ENCODE measurements around the gene KIAA1328.
"Not testable (repeated sequence)": the region's sequence is repeated elsewhere in the genome, so short reads cannot be mapped to it uniquely, and the experiment has no call there.

KIAA1328 gene

DNA sequence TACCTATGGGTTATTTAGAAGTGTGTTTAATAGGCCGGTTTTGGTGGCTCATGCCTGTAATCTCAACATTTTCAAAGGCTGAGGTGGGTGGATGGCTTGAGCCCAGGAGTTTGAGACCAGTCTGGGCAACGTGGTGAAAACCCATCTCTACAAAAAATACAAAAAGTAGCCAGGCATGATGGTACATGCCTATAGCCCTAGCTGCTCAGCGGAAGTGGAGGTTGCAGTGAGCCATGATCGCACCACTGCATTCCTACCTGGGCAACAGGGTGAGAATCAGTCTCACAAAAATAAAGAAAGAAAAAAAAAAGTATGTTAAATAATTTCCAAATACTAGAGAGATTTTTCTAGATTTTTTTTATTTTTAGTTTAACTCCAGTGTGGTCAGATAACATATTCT, 316.0 kb downstream of the KIAA1328 start:
- DNase-seq (ENCODE audit: low read depth in 2 of 2): no peak

DNA sequence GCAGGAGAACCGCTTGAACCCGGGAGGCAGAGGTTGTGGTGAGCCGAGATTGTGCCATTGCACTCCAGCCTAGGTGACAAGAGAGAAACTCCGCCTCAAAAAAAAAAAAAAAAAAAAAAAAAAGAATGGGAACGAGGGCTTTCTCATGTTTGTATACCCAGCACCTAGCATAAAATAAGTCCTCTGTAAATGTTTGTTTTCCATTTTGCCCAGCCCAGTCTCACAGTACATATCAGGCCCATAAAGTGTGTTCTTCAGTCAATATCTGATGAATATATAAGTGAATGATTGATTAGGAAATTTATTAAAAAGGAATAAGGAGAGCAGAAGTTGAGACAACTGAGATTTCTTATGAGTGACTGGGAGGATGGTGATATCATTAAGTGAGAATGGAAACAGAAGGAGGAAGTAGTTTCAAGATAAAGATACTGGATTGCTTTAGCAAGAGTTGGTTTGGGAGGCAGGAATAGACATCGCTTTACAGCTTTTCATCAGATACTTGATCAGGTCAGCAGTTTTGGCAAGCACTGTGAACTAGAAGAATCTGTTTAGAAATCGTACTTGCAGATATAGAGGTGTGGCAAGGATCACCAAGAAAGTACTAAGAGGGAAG, 327.5 kb downstream of the KIAA1328 start:
- no peak for DNase-seq (ENCODE audit: low read depth in 2 of 2)

DNA sequence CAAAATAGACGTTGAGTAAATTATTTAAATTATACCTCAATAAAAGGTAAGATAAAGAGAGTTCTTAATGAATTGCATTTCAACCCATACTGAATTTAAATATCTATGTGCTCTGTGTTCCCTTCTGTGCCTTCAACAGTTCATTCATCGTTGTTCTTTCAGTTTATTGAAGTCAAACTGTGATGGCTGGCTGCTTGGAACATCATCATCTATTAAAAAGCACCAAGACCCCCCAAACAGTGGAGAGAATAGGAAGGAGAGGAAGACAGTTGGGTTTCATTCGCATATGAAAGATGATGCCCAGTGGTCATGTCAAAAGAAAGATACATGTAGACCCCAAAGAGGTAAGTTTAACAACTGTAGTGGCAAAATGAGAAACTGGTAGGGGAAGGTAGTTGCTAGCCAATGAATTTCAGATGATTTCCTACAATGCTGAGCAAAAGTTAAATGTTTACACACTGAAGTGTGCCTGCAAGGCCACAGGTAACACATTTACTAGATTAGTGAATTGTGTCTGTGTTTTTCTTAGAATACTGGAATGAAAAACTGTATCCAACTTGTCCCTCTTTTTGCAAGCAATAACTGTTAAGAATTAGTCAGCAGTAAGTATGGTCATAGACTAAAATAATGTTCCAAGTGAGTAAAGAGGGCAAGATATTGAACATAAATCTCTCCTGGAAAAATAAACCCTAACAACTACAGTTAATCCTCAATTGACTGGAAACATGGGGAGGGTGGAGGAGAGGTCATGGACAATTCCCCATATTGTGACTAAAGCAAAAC, 331.3 kb downstream of the KIAA1328 start:
- DNase-seq (ENCODE audit: low read depth in 2 of 2): no peak

DNA sequence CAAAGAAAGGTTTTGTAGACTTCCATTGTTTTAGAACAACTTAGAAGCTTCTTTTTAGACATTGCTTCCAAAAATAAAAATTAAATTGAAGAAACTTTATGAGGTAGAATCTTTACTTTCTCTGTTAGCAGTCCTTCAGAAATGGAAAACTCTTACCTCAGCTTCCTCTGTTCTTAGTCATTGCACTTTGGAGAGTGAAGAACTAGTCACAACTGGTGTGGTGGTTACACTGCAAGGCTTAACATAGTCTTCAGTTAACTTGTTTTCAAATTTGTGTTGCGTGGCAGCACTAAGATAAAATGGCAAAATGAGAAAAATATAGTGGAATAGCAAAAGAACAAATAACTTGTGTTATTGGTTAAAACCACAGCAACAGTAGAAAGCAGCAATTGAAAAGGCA, 332.6 kb downstream of the KIAA1328 start:
- no peak for DNase-seq (ENCODE audit: low read depth in 2 of 2)

DNA sequence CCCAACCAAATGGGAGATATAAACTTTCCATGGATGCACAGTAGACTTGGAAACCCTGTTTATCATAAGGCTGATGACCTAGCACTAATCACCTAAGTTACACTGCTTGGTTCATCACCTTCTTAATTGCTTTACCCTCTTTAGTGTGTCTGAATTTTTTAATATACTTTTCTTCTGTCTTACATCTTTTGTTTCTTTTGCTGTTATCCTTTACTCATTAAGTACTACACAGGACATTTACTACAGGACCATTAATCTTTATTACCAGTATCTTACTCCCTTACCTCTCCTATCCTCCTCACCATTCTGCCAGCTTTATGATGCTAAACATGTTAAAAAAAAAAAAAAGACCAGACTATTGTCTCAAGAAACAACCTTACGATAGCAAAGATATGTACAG, 333.6 kb downstream of the KIAA1328 start:
- no peak for DNase-seq (ENCODE audit: low read depth in 2 of 2)

DNA sequence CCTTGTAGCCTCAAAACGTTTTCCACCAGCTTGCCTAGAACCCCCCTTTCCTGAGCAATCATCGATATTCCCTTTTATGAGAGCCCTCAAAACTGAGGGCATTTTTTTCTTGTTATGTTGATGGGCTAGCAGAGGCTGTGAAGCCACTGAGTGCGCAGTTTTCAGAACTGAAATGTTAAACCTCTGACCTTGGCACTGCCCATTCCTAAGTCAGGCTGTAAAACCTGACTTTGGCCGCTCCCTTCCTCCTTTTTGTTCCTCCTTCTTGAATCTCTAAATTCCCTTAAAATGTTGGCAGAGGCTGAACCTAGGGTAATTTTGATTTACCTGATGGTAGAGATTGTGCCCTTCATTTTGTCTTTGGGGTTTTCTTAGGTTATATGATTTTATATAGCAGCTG, 334.2 kb downstream of the KIAA1328 start:
- DNase-seq (ENCODE audit: low read depth in 2 of 2): no peak

DNA sequence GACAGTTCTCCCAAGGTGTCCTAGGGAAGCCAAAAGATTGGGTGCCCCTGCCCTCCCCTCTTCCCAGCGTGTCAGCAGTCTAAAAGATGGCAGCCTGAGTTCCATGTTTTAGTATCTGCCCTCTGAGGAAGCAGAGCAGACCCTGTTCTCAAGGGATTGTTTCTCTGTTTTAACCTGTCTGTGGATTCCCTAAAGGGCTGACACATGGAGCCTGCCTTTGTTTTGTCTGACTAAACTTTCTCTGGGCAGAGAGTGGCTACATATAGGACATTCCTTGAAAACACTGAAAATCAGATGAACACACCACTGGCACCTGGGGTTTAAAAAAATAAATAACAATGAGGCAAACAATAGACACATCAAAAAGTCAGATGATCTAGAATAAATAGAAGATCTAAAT, 337.6 kb downstream of the KIAA1328 start:
- DNase-seq (ENCODE audit: low read depth in 2 of 2): no peak

DNA sequence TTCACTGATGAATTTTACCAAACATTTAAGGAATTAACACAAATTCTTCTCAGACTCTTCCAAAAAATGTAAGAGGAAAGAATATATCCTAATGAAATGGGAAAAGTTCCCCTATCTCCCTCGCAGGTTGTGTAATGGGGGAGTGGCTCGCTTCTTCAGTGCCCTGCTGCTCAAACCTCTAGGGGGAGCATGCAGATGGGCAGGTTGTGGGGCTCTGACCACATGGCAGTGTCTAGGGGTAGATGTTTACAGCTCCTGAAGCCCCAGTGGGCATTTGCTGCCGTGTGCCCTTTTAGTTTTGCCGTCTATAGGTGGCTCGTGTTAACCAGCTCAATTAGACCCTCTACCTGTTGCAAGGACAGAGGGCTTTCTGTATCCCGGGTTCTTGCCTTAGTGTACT, 338.0 kb downstream of the KIAA1328 start:
- not testable (repeated sequence) for DNase-seq (ENCODE audit: low read depth in 2 of 2)

DNA sequence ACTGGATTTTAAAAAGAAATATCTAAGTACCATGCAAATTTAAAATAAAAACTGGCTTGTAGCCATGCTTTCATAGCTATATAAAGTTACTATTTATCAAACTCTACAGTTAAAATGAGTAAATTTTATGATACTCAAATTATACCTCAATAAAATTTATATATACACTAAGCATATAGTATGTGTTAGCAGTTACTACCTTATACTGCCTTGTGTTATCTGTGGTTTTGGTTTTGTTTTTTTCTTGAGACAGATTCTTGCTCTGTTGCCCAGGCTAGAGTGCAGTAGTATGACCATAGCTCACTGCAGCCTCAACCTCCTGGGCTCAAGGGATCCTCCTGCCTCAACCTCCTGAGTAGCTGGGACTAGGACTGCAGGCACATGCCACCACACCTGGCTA, 342.1 kb downstream of the KIAA1328 start:
- DNase-seq (ENCODE audit: low read depth in 2 of 2): no peak

DNA sequence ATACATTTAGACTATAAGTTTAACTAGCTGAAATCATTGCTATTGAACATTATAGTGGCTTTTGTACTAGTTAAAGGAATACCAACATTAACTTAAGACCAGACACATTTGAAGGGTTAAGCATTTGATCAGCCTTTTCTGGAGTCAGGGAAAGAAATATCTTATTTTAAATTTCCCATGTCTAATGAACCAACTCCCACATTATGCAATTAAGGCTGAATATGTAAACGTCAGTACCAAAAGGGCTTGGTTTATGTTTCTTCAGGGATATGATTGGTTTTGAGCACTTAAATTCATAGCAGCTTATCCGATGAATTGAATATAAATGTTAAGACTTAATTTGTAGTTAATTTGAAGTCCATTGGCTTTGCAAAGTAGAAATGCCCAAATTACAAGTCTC, 344.5 kb downstream of the KIAA1328 start:
- DNase-seq (ENCODE audit: low read depth in 2 of 2): no peak

DNA sequence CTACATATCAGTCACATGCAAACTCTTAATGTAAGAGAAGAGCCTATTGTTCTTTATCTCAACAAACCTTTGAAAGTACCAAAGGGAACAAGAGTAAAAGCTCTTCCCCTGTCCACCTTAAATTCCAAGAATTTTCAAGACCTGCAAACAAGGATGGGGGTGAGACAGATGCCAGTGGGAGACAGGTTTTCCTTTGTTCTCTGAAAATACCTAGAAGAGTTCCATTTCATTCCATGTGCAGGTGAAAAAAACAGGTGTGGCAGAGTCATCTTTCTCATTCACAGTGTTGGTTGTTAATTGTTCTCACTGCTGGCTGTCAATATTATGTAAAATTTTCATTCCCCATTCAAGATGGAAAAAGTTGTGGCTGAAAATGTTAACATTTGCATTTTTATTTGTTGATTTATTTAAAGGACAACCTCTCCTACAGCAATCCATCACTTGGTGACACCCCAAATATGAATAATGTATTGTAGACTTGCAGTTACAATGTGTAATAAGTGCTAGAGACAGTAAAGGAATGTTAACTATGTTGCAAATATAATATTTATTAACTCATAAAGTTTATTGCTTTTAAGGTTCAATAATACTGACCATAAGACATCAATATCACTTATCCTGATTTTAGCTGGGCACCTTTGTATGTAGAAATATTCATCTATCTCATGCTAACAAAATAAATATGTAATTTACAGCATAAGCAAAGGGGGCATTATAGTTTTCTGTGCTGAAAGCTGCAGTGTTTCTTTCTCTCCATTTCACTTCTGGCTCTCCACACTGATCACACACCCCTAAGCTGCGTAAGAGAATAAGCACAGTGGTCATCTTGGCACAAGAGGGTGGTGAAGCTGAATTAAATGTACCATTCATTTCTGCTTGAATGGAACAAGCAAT, 347.0 kb downstream of the KIAA1328 start:
- DNase-seq (ENCODE audit: low read depth in 2 of 2): no peak

DNA sequence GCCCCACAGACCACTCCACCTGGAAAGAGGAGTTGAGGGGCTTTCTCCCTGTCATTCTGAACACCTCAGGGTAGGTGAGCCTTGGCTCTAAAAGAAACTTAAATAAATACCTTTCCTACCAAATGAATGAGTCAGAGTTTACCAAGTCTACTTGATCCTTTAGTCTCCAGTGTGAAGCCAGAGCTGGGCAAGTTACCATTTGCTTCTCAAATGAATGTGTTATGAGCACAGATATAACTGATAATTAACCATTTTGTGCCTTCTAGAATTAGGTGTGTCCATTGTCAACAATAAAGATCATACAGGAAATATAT, 347.7 kb downstream of the KIAA1328 start:
- no peak for DNase-seq (ENCODE audit: low read depth in 2 of 2)

DNA sequence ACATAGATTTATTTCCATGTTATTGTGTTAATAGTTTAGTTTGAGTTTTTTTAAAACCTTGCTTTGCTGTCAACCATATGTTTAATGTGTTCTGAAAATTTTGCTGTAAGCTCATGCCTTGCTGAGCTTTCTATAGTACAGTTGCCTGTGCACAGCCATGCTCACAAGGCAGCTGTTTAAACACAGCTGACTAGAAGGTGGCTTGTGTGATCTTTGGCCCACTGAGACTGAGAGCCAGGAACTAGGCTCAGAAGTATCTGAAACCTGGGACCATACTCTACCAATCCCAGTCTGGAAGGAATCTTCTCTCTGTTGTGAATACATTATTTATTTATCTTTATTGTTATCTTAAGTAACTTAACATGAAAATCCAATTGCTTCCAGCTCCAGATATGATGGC, 350.5 kb downstream of the KIAA1328 start:
- DNase-seq (ENCODE audit: low read depth in 2 of 2): no peak

DNA sequence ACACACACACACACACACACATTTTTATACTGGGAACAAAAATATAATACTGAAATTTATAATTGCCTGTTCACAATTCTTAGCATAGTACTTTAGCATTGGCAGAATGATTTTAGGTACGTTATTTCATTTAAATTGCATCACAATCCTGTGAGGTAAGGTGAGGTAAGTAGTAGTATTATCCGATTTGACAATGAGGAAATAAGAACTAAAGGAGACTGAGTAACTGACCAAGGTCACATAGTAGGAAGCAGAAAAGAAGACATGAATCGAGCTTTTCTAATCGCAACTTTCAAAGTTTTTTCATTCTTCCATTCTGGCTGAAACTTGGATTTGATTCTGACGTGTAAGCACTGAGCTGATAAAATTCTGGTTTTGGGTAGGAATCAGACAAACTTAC, 351.2 kb downstream of the KIAA1328 start:
- DNase-seq (ENCODE audit: low read depth in 2 of 2): no peak

DNA sequence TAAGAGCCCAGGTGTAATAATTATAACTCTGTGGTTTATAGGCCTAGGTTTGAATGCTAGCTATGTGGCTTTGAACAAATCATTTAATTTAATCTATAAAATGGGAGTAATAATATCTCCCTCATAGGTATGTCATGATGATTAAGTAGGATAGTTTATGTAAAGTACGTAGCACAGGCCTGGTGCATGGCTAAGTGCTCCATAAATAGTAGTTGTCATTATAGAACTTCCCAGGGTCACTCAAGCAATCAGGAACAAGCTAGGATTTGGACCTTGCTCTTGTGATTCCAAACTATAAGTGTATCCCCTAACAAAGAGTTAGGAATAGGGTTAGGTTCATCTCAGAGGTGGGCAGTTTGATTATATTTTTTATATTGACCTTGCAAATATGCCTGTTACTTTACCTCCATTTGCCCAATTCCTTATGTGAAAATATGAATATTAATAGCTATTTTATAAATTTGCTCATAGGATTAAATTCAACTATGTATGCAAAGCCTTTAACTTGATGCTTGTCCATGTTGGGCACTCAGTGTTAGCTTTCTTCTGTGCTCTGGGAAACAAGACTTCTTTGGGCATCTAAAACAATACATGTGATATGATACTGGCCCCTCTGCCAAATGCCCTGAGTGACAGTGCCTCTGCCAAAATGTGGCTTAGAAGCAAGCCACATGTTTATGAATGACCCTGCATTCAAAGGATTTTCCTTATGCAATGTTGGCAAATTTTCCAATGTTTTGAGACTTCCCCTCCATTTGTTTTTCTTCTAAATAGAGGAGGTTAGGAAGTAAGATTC, 353.6 kb downstream of the KIAA1328 start:
- DNase-seq (ENCODE audit: low read depth in 2 of 2): no peak

DNA sequence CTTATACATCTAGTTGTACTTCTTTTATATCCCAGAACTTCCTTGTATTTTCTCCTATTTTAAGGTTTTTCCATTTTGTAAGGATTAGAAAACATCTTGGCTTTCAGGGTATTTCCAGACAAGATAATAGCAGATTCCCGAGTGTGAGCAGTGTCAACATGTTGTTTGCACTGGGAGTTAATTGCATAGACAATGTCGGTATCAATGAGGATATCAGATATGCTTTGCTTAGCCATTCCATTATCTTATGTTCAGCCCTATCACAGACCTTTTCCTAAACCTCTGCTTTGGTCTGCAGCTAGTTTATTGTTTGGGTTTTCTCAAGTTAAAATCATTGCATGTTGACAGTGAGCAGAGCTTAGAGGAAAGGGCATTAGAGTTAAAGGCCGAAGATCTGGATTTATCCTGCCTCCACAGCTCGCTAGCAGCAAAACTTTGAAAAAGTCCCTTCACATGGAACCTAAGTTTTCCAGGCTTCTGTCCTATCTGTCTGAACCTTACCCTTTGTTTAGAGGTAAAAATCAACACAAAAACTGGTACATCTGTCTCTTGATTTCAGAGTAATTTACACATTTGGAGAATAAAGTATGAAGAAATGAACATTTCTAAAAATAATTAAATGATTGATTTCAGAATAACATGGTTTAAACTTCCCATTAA, 355.4 kb downstream of the KIAA1328 start:
- DNase-seq (ENCODE audit: low read depth in 2 of 2): no peak

DNA sequence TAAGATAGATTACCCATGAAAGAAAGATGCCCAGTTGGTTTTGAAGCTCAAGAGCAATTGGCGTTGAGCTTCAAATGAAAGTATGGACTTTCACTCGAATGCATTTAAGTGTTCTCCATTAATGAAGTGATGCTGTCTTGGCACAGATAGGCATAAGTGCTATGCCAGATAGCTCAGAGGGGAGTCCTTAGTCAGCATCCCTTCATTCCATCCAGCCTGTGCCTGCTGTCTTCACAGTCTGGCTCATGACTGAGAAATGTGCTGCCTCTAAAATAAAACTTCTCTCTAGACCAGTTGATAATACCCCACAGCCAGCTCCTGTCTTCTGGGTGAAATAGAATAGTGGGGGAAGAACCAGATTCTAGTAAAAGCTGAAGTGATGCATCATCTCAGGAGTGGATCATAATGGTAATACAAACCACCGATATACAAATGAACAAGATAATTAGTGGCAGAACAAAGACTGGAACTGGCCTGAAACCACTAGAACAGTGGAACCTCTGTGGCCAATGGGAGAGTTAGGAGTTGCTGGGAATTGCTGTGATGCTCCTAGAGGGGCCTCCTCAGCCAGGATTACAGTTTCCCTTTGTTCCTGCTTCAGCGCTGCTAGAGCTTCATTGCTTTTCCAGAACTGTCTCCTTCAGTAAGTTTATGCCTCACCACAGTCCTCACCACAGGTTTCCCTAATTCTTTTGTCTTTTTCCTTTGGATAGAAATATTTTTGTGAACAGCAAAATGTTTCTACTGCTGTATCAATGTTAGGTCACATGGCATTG, 359.3 kb downstream of the KIAA1328 start:
- no peak for DNase-seq (ENCODE audit: low read depth in 2 of 2)

DNA sequence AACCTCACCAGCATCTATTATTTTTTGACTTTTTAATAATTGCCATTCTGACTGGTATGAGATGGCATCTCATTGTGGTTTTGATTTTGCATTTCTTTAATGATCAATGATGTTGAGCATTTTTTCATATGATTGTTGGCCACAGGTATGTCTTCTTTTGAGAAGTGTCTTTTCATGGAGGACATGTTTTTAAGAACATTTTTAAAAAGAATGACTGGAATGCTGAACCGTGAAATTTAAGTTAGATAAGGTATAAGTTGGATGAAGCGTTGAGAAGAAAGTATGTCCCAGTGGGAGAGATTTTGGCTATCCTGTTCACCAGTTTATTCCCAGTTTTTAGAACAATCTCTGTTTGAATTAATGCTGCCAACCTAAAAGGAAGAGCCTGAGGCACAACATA, 370.8 kb downstream of the KIAA1328 start:
- DNase-seq (ENCODE audit: low read depth in 2 of 2): no peak

DNA sequence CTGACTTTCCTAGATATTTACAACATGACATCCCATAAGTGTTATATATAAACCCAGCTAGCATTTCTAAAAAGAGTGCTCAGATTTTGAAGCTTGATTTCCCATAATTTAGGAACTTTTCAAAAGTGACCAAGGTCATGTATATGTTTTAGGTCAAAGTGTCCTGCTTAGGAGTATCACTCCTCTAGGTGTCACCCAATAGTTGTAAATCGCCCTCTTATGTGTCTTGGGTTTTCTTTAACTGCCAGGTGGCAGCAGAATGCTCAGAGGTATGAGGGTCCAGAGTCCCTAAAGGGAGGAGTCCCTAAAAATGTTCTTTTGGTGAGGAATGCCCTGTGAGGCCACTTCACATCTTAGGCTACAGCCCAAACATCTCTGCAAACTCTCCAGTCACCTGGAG, 378.4 kb downstream of the KIAA1328 start:
- no peak for DNase-seq (ENCODE audit: low read depth in 2 of 2)

DNA sequence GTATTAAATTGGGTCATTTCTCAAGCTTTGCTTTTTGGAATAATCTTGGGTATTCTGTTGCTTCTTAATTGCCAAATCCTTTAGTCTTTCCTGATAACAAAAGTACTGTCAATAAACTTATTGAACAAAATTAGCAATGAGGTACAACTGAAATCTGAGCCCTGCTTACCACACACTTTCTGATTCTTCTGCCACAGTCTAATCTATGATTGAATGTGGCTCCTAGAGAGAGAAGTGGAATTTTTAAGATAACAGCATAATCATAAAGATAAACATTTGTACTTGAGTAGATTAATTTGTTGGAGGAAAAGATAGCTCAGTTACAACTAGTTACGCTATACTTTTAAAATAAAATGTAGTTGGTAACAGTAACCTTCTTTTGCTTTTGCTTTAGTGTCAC, 381.9 kb downstream of the KIAA1328 start:
- DNase-seq (ENCODE audit: low read depth in 2 of 2): no peak
